SJSA1 (cell line): Measurements from ENCODE around the gene LRCH3. TPM values are rescaled to one million over a fixed set of nuclear protein-coding genes. Genes with fewer than 3 reads are reported as not detected.

Experiments used
- DNase-seq, 2 experiments: peaks; one replicate each; pipeline ENCODE4 v3.0.0-alpha.2; 2015 to 2020; ENCODE audit warnings: low spot score in 2 of 2, low read depth in 1 of 2
- H3K27ac ChIP-seq: fragments of 250-450 bp; sonication (Bioruptor Pico); 2 replicates; pipeline ENCODE4 v1.5.1; 2020; ENCODE audit warnings: mild to moderate bottlenecking, moderate library complexity
- H3K27me3 ChIP-seq: fragments of 250-450 bp; sonication (Bioruptor Pico); replicated peaks from 2 replicates; pipeline ENCODE4 v1.5.1; 2020; ENCODE audit warnings: mild to moderate bottlenecking, moderate library complexity
- H3K36me3 ChIP-seq: fragments of 250-450 bp; sonication (Bioruptor Pico); 2 replicates; pipeline ENCODE4 v1.5.1; 2020; ENCODE audit warnings: mild to moderate bottlenecking
- H3K4me1 ChIP-seq: fragments of 250-450 bp; sonication (Bioruptor Pico); replicated peaks from 2 replicates; pipeline ENCODE4 v1.6.1; 2021; ENCODE audit warnings: mild to moderate bottlenecking
- H3K4me3 ChIP-seq: fragments of 250-450 bp; sonication (Bioruptor Pico); 2 replicates; pipeline ENCODE4 v1.5.1; 2020; ENCODE audit warnings: mild to moderate bottlenecking
- H3K9me3 ChIP-seq: fragments of 250-450 bp; sonication (Bioruptor Pico); replicated peaks from 2 replicates; pipeline ENCODE4 v1.5.1; 2020; ENCODE audit warnings: mild to moderate bottlenecking
- total RNA-seq: library from RNA; depleted of rRNA; stranded (reverse); fragments of >200 nt; shearing (Covaris generic); gene quantifications from 2 replicates; pipeline ENCODE4 v1.2.3, GENCODE V29; 2014

Gene LRCH3
- total RNA-seq, 1 experiment from 2014 or later: 21.2 TPM

DNA sequence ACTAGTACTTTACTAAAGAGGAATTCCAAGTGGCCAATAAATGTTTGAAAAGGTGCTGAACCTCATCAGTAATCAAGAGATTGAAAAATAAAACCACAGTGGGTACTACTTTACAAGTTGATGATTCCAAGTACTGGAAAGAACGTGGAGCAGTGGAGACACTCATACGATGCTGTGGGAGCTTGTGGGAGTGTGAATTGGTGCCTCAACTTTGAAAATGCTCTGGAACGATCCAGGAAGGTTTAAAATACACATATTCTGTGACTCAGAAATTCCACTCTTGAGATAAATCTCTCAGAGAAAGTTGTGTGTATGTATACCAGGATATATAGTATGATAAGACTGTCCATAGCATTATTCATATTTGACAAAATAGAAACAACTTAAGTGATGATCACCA is 9.3 kb downstream of the LRCH3 start:
- Histone ChIP-seq H3K4me1 (peaks cover 4% of the 10 kb centered on the region; the same call in 1 of the 2 replicates), H3K36me3 (0 out of 2 replicates have a peak, but pooled peaks cover 7% of the 10 kb centered on the region), H3K27me3 (no peaks in the 10 kb centered on the region), H3K27ac (no peak overlapping the region), H3K9me3 (no peaks in the 10 kb centered on the region), H3K4me3 (no peak overlapping the region)
- DNase-seq: no peak

- no peaks in the 10 kb centered on the region for H3K9me3 ChIP-seq
- H3K36me3 ChIP-seq: no peaks in the 10 kb centered on the region
- peaks cover 4% of the 10 kb centered on the region; the same call in 1 of the 2 replicates for H3K4me1 ChIP-seq
- H3K4me3 ChIP-seq: no peak overlapping the region
- no peak overlapping the region for H3K27ac ChIP-seq
- no peaks in the 10 kb centered on the region for H3K27me3 ChIP-seq
- no peak for DNase-seq
These were observed 11.1 kb downstream of the LRCH3 start for GRCh38 chr3:197801891-197802778.

DNA sequence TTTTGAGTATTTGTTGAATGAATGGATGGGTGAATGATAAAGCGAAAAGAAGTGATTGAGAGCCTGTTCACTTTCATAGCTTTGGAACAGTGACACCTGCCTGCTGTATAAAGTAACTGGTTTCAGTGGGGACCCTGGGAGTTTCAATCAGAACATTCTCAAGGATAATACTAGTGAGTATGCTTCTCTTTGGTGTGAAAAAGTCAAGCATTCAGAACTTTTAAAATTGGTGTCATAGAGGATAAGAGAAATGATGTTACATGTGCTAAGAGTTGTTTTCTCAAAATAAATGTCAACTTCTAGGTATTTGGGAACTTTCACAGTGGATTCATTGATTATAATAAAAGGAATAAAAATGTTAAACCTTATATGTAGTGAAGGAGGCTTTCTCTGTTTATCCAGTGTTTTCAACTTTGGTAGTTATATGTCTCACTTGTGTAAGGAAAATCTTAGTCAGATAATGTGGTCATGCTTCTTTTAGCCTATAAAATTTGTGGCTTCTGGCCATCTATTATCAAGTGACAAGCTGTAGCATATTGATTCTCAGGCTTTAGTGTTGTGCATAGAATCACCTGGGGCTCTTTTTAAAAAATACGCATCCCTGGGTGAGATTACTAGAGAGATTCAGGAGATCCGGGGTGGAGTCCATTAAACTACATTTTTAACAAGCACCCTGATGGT is 11.9 kb downstream of the LRCH3 start:
- no peaks in the 10 kb centered on the region for H3K36me3 ChIP-seq
- H3K4me3 ChIP-seq: no peak overlapping the region
- peaks cover 9% of the 10 kb centered on the region for H3K4me1 ChIP-seq
- no peak for DNase-seq
- no peak overlapping the region for H3K27ac ChIP-seq
- H3K9me3 ChIP-seq: no peaks in the 10 kb centered on the region
- no peaks in the 10 kb centered on the region for H3K27me3 ChIP-seq

DNA sequence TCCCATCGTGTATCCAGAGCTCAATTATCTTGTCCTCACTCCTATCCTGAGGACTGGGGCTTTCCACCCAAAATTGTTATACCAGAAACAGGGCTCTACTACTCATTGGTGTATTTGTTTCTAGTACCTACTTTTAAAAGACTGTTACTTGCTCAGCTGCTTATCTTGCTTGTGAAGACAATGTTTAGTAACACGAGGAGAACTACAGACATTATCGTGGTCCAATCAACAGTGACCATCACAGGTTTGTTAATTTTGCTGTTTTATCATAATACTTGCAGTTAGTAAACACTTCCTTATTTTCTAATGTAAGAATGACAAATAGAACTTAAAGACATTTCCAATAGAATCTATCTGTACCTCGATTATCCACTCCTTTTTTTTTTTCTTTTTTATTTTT is 13.5 kb downstream of the LRCH3 start:
- Histone ChIP-seq H3K27me3 (no peaks in the 10 kb centered on the region), H3K9me3 (no peaks in the 10 kb centered on the region), H3K4me3 (no peak overlapping the region), H3K4me1 (peaks cover 21% of the 10 kb centered on the region), H3K27ac (no peak overlapping the region), H3K36me3 (no peaks in the 10 kb centered on the region)
- no peak for DNase-seq

- peak overlapping the region; percentile 44 for H3K27ac ChIP-seq
- H3K4me3 ChIP-seq: no peak overlapping the region
- H3K27me3 ChIP-seq: no peaks in the 10 kb centered on the region
- H3K4me1 ChIP-seq: peaks cover 35% of the 10 kb centered on the region
- peak in 1 of 2 experiments; percentile 56 for DNase-seq
- H3K9me3 ChIP-seq: no peaks in the 10 kb centered on the region
- no peaks in the 10 kb centered on the region for H3K36me3 ChIP-seq
These were observed 17.0 kb downstream of the LRCH3 start for GRCh38 chr3:197807969-197808587.

GRCh38 chr3:197809356-197810020 is 18.4 kb downstream of the LRCH3 start:
- Histone ChIP-seq H3K4me3 (no peak overlapping the region), H3K9me3 (no peaks in the 10 kb centered on the region), H3K36me3 (no peaks in the 10 kb centered on the region), H3K27me3 (no peaks in the 10 kb centered on the region), H3K27ac (peak overlapping the region; percentile 44), H3K4me1 (peaks cover 35% of the 10 kb centered on the region)
- peak in 1 of 2 experiments; percentile 40 for DNase-seq

DNA sequence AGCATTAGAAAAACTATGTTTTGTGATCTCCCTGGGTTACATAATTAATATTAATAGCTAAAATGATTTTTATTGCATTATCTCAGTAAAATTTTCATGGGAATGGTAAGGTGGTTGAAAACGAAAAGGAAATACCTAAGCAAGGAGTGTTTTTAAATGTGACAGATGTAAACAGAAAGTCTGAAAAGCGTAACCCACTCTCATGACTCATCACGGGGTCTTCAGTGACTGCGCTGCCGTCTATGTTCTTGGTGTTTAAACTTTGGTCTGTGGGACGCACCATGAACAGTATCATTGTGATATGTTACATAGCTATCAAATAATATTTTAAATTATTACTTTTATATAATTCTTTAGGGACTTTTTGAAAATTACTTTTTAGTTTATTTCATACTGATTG is 19.8 kb downstream of the LRCH3 start:
- no peak overlapping the region for H3K4me3 ChIP-seq
- no peak for DNase-seq
- no peak overlapping the region for H3K27ac ChIP-seq

GRCh38 chr3:197811343-197811742 is 20.3 kb downstream of the LRCH3 start:
- Histone ChIP-seq H3K27me3 (no peaks in the 10 kb centered on the region), H3K27ac (no peak overlapping the region), H3K4me3 (no peak overlapping the region), H3K36me3 (no peaks in the 10 kb centered on the region), H3K9me3 (no peaks in the 10 kb centered on the region), H3K4me1 (peaks cover 35% of the 10 kb centered on the region)
- DNase-seq: no peak

More for the DNA sequence above, 19.8 kb downstream of the LRCH3 start:
- H3K36me3 ChIP-seq: no peaks in the 10 kb centered on the region
- peaks cover 35% of the 10 kb centered on the region for H3K4me1 ChIP-seq
- no peaks in the 10 kb centered on the region for H3K9me3 ChIP-seq
- H3K27me3 ChIP-seq: no peaks in the 10 kb centered on the region

- H3K27me3 ChIP-seq: no peaks in the 10 kb centered on the region
- no peak overlapping the region for H3K4me3 ChIP-seq
- no peaks in the 10 kb centered on the region for H3K36me3 ChIP-seq
- H3K4me1 ChIP-seq: peaks cover 15% of the 10 kb centered on the region
- H3K9me3 ChIP-seq: no peaks in the 10 kb centered on the region
- H3K27ac ChIP-seq: no peak overlapping the region
- DNase-seq: no peak
These were observed 23.3 kb downstream of the LRCH3 start for GRCh38 chr3:197814372-197814771.

DNA sequence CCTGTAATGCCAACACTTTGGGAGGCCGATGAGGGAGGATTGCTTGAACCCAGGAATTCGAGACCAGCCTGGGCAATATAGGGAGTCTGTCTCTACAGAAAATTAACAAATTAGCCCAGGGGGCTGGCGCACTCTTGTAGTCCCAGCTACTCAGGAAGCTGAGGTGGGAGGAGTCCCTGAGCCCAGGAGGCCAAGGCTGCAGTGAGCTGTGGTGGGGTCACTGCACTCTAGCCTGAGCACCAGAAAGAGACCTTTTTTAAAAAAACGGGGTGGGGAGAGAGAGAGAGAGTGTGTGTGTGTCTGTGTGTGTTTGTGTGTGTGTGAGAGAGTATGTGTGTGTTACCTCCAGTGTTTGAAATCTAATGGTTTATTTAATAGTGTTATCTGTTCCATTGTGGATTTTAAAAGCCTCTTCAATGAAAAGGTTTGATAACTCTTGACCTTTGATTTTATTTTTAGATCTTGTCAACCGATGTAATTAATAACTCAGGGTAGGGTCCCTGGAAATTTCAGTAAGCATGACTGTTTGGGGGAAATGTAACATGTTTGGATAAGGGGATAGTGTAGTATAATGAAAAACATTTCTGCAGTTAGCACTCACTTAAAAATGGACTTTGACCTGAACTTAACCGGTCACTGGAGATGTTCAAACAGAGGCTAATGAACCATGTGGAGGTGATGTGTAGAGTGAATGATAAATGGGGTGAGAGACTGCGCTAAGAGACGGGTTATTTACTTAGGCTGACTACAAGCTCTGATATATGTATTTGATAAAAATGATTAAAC is 29.7 kb downstream of the LRCH3 start:
- H3K27me3 ChIP-seq: no peaks in the 10 kb centered on the region
- peaks cover 20% of the 10 kb centered on the region; the same call in 1 of the 2 replicates for H3K36me3 ChIP-seq
- H3K9me3 ChIP-seq: no peaks in the 10 kb centered on the region
- H3K27ac ChIP-seq: no peak overlapping the region
- H3K4me3 ChIP-seq: no peak overlapping the region
- DNase-seq: no peak
- peaks cover 18% of the 10 kb centered on the region for H3K4me1 ChIP-seq

GRCh38 chr3:197829397-197830045 is 38.5 kb downstream of the LRCH3 start:
- Histone ChIP-seq H3K4me3 (no peak overlapping the region), H3K27me3 (no peaks in the 10 kb centered on the region), H3K27ac (no peak overlapping the region), H3K36me3 (peaks cover 61% of the 10 kb centered on the region), H3K4me1 (peaks cover 6% of the 10 kb centered on the region), H3K9me3 (no peaks in the 10 kb centered on the region)
- no peak for DNase-seq

DNA sequence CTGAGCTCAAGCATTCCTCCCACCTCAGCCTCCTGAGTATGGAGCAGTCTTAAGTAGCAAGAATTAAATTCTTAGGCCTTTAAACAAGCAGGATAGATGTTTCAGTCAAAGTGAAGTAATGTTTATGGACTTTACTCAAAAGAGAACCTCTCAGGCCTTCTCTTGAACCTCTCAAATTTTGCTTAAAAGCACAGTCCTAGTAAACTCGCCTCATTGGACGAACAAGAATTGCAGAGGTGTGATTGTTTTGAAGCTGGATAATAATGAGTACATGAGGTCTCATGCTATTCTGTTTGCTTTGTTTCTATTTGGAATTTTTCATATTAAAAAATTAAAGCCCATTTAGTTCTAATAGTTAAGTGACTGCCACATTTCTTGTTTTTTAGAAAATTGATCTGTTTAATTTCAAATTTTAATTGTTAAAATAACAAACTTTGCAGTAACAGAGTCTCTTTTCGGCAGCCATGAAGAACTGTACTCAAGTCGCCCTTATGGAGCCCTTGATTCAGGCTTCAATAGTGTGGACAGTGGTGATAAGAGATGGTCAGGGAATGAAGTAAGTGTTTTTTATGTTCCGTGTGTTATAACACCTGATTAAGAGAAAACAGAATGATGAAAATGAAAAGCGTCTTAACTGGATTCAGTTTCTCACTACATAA is 39.4 kb downstream of the LRCH3 start:
- no peaks in the 10 kb centered on the region for H3K9me3 ChIP-seq
- no peaks in the 10 kb centered on the region for H3K4me1 ChIP-seq
- H3K27me3 ChIP-seq: no peaks in the 10 kb centered on the region
- no peak overlapping the region for H3K4me3 ChIP-seq
- DNase-seq: no peak
- H3K27ac ChIP-seq: no peak overlapping the region
- H3K36me3 ChIP-seq: peaks cover 68% of the 10 kb centered on the region
